Smooth muscle cell (in vitro differentiated cells): ENCODE results near the gene LYRM4. TPM values are rescaled to one million over a fixed set of nuclear protein-coding genes. Genes with fewer than 3 reads are reported as not detected.

Experiments
- DNase-seq: peaks from one replicate; lab custom pipeline; 2025; ENCODE audit not compliant: unreplicated experiment; lab: John Stamatoyannopoulos, UW
- H2AFZ ChIP-seq: fragments of 200-600 bp; sonication (generic); 2 replicates; pipeline ENCODE4 v1.6.0; 2016; ENCODE audit warnings: antibody characterized with exemption, low read depth, mild to moderate bottlenecking
- H3F3A ChIP-seq: fragments of 200-600 bp; sonication (generic); 2 replicates; pipeline ENCODE4 v1.6.0; 2017; ENCODE audit warnings: antibody characterized with exemption, low read depth
- H3K27ac ChIP-seq: fragments of 200-600 bp; sonication (generic); 2 replicates; pipeline ENCODE4 v1.5.1; 2016; ENCODE audit warnings: low read depth, mild to moderate bottlenecking
- H3K27me3 ChIP-seq: fragments of 200-600 bp; sonication (generic); 2 replicates; pipeline ENCODE4 v1.6.1; 2016; ENCODE audit warnings: low read depth, mild to moderate bottlenecking
- H3K36me3 ChIP-seq: fragments of 200-600 bp; sonication (generic); 2 replicates; pipeline ENCODE4 v1.5.1; 2016; ENCODE audit warnings: low read depth
- H3K4me1 ChIP-seq: fragments of 200-600 bp; sonication (generic); 2 replicates; pipeline ENCODE4 v1.5.1; 2016; ENCODE audit warnings: low read depth
- H3K4me2 ChIP-seq: fragments of 200-600 bp; sonication (generic); 2 replicates; pipeline ENCODE4 v1.6.0; 2016; ENCODE audit warnings: mild to moderate bottlenecking
- H3K4me3 ChIP-seq: fragments of 200-600 bp; sonication (generic); 2 replicates; pipeline ENCODE4 v1.5.1; 2016; ENCODE audit warnings: mild to moderate bottlenecking
- H3K79me2 ChIP-seq: fragments of 200-600 bp; sonication (generic); 2 replicates; pipeline ENCODE4 v1.6.0; 2016; ENCODE audit warnings: low read depth, mild to moderate bottlenecking
- H3K9ac ChIP-seq: fragments of 200-600 bp; sonication (generic); 2 replicates; pipeline ENCODE4 v1.6.0; 2016; ENCODE audit warnings: low read depth
- H3K9me3 ChIP-seq: fragments of 200-600 bp; sonication (generic); replicated peaks from 2 replicates; pipeline ENCODE4 v1.5.1; 2016; ENCODE audit warnings: low read depth
- H4K20me1 ChIP-seq: fragments of 200-600 bp; sonication (generic); 2 replicates; pipeline ENCODE4 v1.6.0; 2016; ENCODE audit warnings: low read depth
- CTCF ChIP-seq: fragments of 200-600 bp; sonication (generic); IDR thresholded peaks from 2 replicates; pipeline ENCODE4 v1.5.1; 2017; ENCODE audit warnings: borderline replicate concordance, mild to moderate bottlenecking, antibody characterized with exemption; ENCODE audit not compliant: insufficient read depth, poor library complexity, severe bottlenecking
- WGBS: methylation state at CpG from one replicate; pipeline ENCODE4 v1.1.7; 2016; ENCODE audit warnings: low lambda C conversion rate; 5-methylcytosine and 5-hydroxymethylcytosine counted together
- polyA plus RNA-seq: library from polyadenylated mRNA; unstranded; fragments of >200 nt; fragmentation: Nextera tagmentation; extraction: Ambion mirVana; gene quantifications from 2 replicates; pipeline ENCODE4 v1.2.1, GENCODE V29; 2016
- total RNA-seq: library from RNA; depleted of rRNA; stranded (reverse); fragments of >200 nt; gene quantifications from 2 replicates; pipeline ENCODE4 v1.2.3, GENCODE V29; 2014

LYRM4 gene
- total and polyA plus RNA-seq, 2 experiments from 2014 or later, result 26.1 to 27.1 TPM

GRCh38 chr6:5305968-5306626, 45.3 kb upstream of the LYRM4 start:
- no peak overlapping the region for H3K9ac ChIP-seq
- no peaks in the 10 kb centered on the region for H3K9me3 ChIP-seq
- WGBS, result 22% methylated on average over 5 of the region's 5 CpGs
- peaks cover 8% of the 10 kb centered on the region for H3K79me2 ChIP-seq
- no peak for TF ChIP-seq CTCF
- peaks cover 21% of the 10 kb centered on the region for H4K20me1 ChIP-seq
- H3K27ac ChIP-seq, result peak overlapping the region; percentile 71
- H3K4me1 ChIP-seq, result no peaks in the 10 kb centered on the region
- H3K4me3 ChIP-seq, result no peak overlapping the region
- DNase-seq, result no peak
- no peak overlapping the region for H2AFZ ChIP-seq
- no peaks in the 10 kb centered on the region for H3K27me3 ChIP-seq
- H3F3A ChIP-seq, result no peaks in the 10 kb centered on the region
- H3K36me3 ChIP-seq, result no peaks in the 10 kb centered on the region
- peak overlapping the region; percentile 50 for H3K4me2 ChIP-seq

GRCh38 chr6:5303682-5304081, 42.9 kb upstream of the LYRM4 start:
- peaks cover 33% of the 10 kb centered on the region for H4K20me1 ChIP-seq
- H3F3A ChIP-seq, result no peaks in the 10 kb centered on the region
- H3K9ac ChIP-seq, result no peak overlapping the region
- no peaks in the 10 kb centered on the region for H3K36me3 ChIP-seq
- no peak for TF ChIP-seq CTCF
- DNase-seq, result no peak
- H3K79me2 ChIP-seq, result no peaks in the 10 kb centered on the region
- no peaks in the 10 kb centered on the region for H3K9me3 ChIP-seq
- H3K4me1 ChIP-seq, result no peaks in the 10 kb centered on the region
- H3K4me3 ChIP-seq, result no peak overlapping the region
- no peak overlapping the region for H3K27ac ChIP-seq
- H2AFZ ChIP-seq, result no peak overlapping the region
- no peaks in the 10 kb centered on the region for H3K27me3 ChIP-seq
- no peak overlapping the region for H3K4me2 ChIP-seq
- WGBS, result 90% methylated on average over 8 of the region's 8 CpGs

GRCh38 chr6:5302995-5303622, 42.4 kb upstream of the LYRM4 start:
- no peaks in the 10 kb centered on the region for H3K27me3 ChIP-seq
- DNase-seq, result no peak
- H3K79me2 ChIP-seq, result no peaks in the 10 kb centered on the region
- no peak overlapping the region for H2AFZ ChIP-seq
- WGBS, result 59% methylated on average over 10 of the region's 10 CpGs
- H3K4me1 ChIP-seq, result no peaks in the 10 kb centered on the region
- H3K9ac ChIP-seq, result no peak overlapping the region
- TF ChIP-seq CTCF, result peak; percentile 34
- H3K4me3 ChIP-seq, result no peak overlapping the region
- no peak overlapping the region for H3K4me2 ChIP-seq
- no peaks in the 10 kb centered on the region for H3F3A ChIP-seq
- H4K20me1 ChIP-seq, result peaks cover 29% of the 10 kb centered on the region
- no peaks in the 10 kb centered on the region for H3K9me3 ChIP-seq
- no peaks in the 10 kb centered on the region for H3K36me3 ChIP-seq
- no peak overlapping the region for H3K27ac ChIP-seq
